PC-3 (cell line): ENCODE results near the gene USH2A.

ENCODE experiments used
- CTCF ChIP-seq: fragments of 300-600 bp; sonication (generic); conservative IDR thresholded peaks from 2 replicates; pipeline ENCODE4 v1.5.1; 2017; ENCODE audit warnings: antibody characterized with exemption, low read depth, mild to moderate bottlenecking, low read length
- EZH2 ChIP-seq: fragments of 300-600 bp; sonication (generic); IDR thresholded peaks from one replicate; pipeline ENCODE4 v1.6.1; 2017; ENCODE audit warnings: antibody characterized with exemption, mild to moderate bottlenecking, low read length; ENCODE audit not compliant: unreplicated experiment

- TF ChIP-seq CTCF (no peak), EZH2 (no peak)
Measured at GRCh38 chr1:216356945-216357344, 66.3 kb downstream of the USH2A start.
